LNCaP clone FGC (cell line): ENCODE data around the gene ATXN1.

Source experiments
- DNase-seq: peaks from one replicate; pipeline ENCODE4 v3.0.0-alpha.2; 2011; ENCODE audit warnings: low read depth
- H3K4me3 ChIP-seq: 2 replicates; pipeline ENCODE4 v1.5.1; 2011; ENCODE audit warnings: mild to moderate bottlenecking, low read depth, low read length, control low read depth
- CTCF ChIP-seq: IDR thresholded peaks from 2 replicates; pipeline ENCODE4 v1.5.1; 2012; ENCODE audit warnings: mild to moderate bottlenecking; ENCODE audit not compliant: control insufficient read depth, insufficient read depth; ENCODE audit errors: extremely low read depth

The ATXN1 gene

GRCh38 chr6:16524380-16524707, 236.9 kb downstream of the ATXN1 start:
- H3K4me3 ChIP-seq, result no peak overlapping the region
- no peak for DNase-seq
- no peak for TF ChIP-seq CTCF

GRCh38 chr6:16523606-16524379, 237.5 kb downstream of the ATXN1 start:
- no peak for DNase-seq
- no peak for TF ChIP-seq CTCF
- H3K4me3 ChIP-seq, result no peak overlapping the region

- no peak for TF ChIP-seq CTCF
Observed at GRCh38 chr6:16522937-16523336, 238.3 kb downstream of the ATXN1 start.

GRCh38 chr6:16521528-16521927, 239.7 kb downstream of the ATXN1 start:
- no peak for TF ChIP-seq CTCF
- no peak overlapping the region for H3K4me3 ChIP-seq
- DNase-seq, result no peak

More at GRCh38 chr6:16522937-16523336, 238.3 kb downstream of the ATXN1 start:
- H3K4me3 ChIP-seq, result no peak overlapping the region
- no peak for DNase-seq

GRCh38 chr6:16519265-16520242, 241.7 kb downstream of the ATXN1 start:
- no peak overlapping the region for H3K4me3 ChIP-seq
- TF ChIP-seq CTCF, result no peak
- DNase-seq, result no peak

GRCh38 chr6:16518265-16518664, 243.0 kb downstream of the ATXN1 start:
- no peak overlapping the region for H3K4me3 ChIP-seq
- no peak for DNase-seq
- no peak for TF ChIP-seq CTCF

GRCh38 chr6:16514249-16514648, 247.0 kb downstream of the ATXN1 start:
- no peak for DNase-seq
- H3K4me3 ChIP-seq, result no peak overlapping the region
- TF ChIP-seq CTCF, result peak; percentile 59
